Keratinocyte (primary cell): Measurements from ENCODE around the gene CSMD2.

Experiments used
- EZH2 ChIP-seq: IDR thresholded peaks from one replicate; pipeline ENCODE4 v1.6.1; 2012; ENCODE audit warnings: inconsistent platforms, mild to moderate bottlenecking, low read length, moderate library complexity
- TF ChIP-seq, protein P1 (sequence below), 3 experiments: IDR thresholded peaks in 1 of 3; conservative IDR thresholded peaks in 1 of 3; optimal IDR thresholded peaks in 1 of 3; 2 replicates in 2 of 3; 3 replicates in 1 of 3; pipeline versions ENCODE3 to v1.5.1; 2011; ENCODE audit warnings: low read length in 3 of 3, mild to moderate bottlenecking in 3 of 3, moderate library complexity in 2 of 3, control low read depth in 1 of 3, inconsistent platforms in 1 of 3; ENCODE audit not compliant: insufficient read depth in 2 of 3; ENCODE audit errors: extremely low read depth in 1 of 3

- TF ChIP-seq, protein P1, sequence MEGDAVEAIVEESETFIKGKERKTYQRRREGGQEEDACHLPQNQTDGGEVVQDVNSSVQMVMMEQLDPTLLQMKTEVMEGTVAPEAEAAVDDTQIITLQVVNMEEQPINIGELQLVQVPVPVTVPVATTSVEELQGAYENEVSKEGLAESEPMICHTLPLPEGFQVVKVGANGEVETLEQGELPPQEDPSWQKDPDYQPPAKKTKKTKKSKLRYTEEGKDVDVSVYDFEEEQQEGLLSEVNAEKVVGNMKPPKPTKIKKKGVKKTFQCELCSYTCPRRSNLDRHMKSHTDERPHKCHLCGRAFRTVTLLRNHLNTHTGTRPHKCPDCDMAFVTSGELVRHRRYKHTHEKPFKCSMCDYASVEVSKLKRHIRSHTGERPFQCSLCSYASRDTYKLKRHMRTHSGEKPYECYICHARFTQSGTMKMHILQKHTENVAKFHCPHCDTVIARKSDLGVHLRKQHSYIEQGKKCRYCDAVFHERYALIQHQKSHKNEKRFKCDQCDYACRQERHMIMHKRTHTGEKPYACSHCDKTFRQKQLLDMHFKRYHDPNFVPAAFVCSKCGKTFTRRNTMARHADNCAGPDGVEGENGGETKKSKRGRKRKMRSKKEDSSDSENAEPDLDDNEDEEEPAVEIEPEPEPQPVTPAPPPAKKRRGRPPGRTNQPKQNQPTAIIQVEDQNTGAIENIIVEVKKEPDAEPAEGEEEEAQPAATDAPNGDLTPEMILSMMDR (optimal IDR thresholded peaks at IDR 0.05 in 1 of 3, IDR thresholded peaks at IDR 0.05 in 1 of 3, conservative IDR thresholded peaks at IDR 0.05 in 1 of 3; ENCODE audit: extremely low read depth in 1 of 3, insufficient read depth in 2 of 3, low read length in 3 of 3) = no peak
- no peak for TF ChIP-seq EZH2
Observed at GRCh38 chr1:33972676-33973395, 192.2 kb downstream of the CSMD2 start.
